PC-9 (cell line): Measurements from ENCODE around the gene GYPC. TPM values are rescaled to one million over a fixed set of nuclear protein-coding genes. Genes with fewer than 3 reads are reported as not detected.

Experiments
- BruUV-seq: library from RNA; stranded (reverse); fragments of 400-500 nt; replicated peaks from 2 replicates; lab custom pipeline; 2021; lab: Mats Ljungman, UMichigan
- CTCF ChIA-PET: fragments of 300-600 bp; sonication (Branson Sonifier 250); formaldehyde crosslinking; loops from one replicate; lab custom pipeline; 2022; ENCODE audit warnings: antibody characterized with exemption; lab: Charles Lee
- POLR2A ChIA-PET: fragments of 300-600 bp; sonication (Branson Sonifier 250); formaldehyde crosslinking; loops from one replicate; lab custom pipeline; 2022; ENCODE audit warnings: antibody characterized with exemption; ENCODE audit not compliant: unreplicated experiment; lab: Charles Lee
- DNase-seq, 2 experiments: peaks; one replicate each; pipeline versions ENCODE4 v3.0.0 to v3.0.0-alpha.2; 2015 to 2022; ENCODE audit warnings: mixed read lengths in 1 of 2
- H2AFZ ChIP-seq: fragments of 200-600 bp; sonication (generic); 2 replicates; pipeline ENCODE4 v1.8.1; 2017; ENCODE audit warnings: antibody characterized with exemption
- H3F3A ChIP-seq: fragments of 200-600 bp; sonication (generic); 2 replicates; pipeline ENCODE4 v1.8.1; 2017; ENCODE audit warnings: antibody characterized with exemption, mild to moderate bottlenecking, low read depth; ENCODE audit not compliant: insufficient read depth
- H3K27ac ChIP-seq: fragments of 200-600 bp; sonication (generic); 2 replicates; pipeline ENCODE4 v1.6.1; 2016; ENCODE audit warnings: mixed run types
- H3K27me3 ChIP-seq: fragments of 200-600 bp; sonication (generic); 2 replicates; pipeline ENCODE4 v1.6.1; 2016; ENCODE audit warnings: low read depth, mixed run types; ENCODE audit not compliant: insufficient read depth
- H3K36me3 ChIP-seq: fragments of 200-600 bp; sonication (generic); 2 replicates; pipeline ENCODE4 v1.6.1; 2016; ENCODE audit warnings: low read depth, mixed run types
- H3K4me1 ChIP-seq: fragments of 200-600 bp; sonication (generic); replicated peaks from 2 replicates; pipeline ENCODE4 v1.6.1; 2016; ENCODE audit warnings: mixed run types; ENCODE audit not compliant: insufficient read depth
- H3K4me2 ChIP-seq: fragments of 200-600 bp; sonication (generic); 2 replicates; pipeline ENCODE4 v1.6.1; 2017; ENCODE audit warnings: mixed run types
- H3K4me3 ChIP-seq: fragments of 200-600 bp; sonication (generic); 2 replicates; pipeline ENCODE4 v1.6.1; 2016; ENCODE audit warnings: mixed run types
- H3K79me2 ChIP-seq: fragments of 200-600 bp; sonication (generic); 2 replicates; pipeline ENCODE4 v1.6.1; 2017; ENCODE audit warnings: low read depth, mixed run types
- H3K9me2 ChIP-seq: fragments of 200-600 bp; sonication (generic); 2 replicates; pipeline ENCODE4 v1.8.1; 2017; ENCODE audit warnings: mild to moderate bottlenecking; ENCODE audit not compliant: insufficient read depth
- H3K9me3 ChIP-seq: fragments of 200-600 bp; sonication (generic); 2 replicates; pipeline ENCODE4 v1.8.1; 2016; ENCODE audit warnings: low read depth; ENCODE audit not compliant: insufficient read depth
- H4K20me1 ChIP-seq: fragments of 200-600 bp; sonication (generic); 2 replicates; pipeline ENCODE4 v1.8.1; 2017; ENCODE audit not compliant: insufficient read depth
- EZH2 ChIP-seq: fragments of 200-600 bp; sonication (generic); IDR thresholded peaks from 2 replicates; pipeline ENCODE4 v1.8.0; 2017; ENCODE audit warnings: antibody characterized with exemption, low read depth
- intact Hi-C: fragments of 100-400 bp; cut with micrococcal nuclease; formaldehyde crosslinking; loops from one replicate; pipeline ENCODE4 v1.10.0; 2022; ENCODE audit not compliant: unreplicated experiment
- total RNA-seq: library from RNA; stranded (reverse); gene quantifications from 2 replicates; pipeline ENCODE4 v1.2.3, GENCODE V29; 2021
- TF ChIP-seq, protein P1 (sequence below): fragments of 200-600 bp; sonication (generic); conservative IDR thresholded peaks from 2 replicates; pipeline ENCODE4 v1.6.1; 2017; ENCODE audit warnings: mixed run types, antibody characterized with exemption, mild to moderate bottlenecking, moderate library complexity

The GYPC gene
- total RNA-seq, 1 experiment from 2014 or later, result not detected

DNA sequence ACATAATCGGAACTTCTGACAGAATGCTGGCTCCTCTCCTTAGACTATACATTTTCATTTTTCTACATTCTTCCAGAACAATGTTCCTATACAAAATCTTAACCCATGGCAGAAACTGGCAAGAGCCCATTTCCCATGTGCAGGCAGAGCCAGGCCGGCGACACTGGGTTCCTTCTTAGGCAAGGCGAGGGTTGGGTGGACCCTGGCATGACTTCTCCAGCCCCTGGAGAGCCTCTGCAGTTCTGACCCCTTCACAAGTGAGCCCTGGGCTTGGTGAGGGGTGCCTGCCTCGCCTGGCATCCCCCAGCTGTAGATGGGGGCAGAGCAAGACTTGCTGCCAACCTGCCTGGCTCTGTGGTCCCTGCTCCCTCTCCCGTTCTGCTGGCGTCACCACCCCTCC, 5.0 kb downstream of the GYPC start:
- no TSS peak for BruUV-seq
- H2AFZ ChIP-seq, result no peak overlapping the region
- ChIA-PET CTCF (no interaction called here), POLR2A (no interaction called here)
- TF ChIP-seq, protein P1, sequence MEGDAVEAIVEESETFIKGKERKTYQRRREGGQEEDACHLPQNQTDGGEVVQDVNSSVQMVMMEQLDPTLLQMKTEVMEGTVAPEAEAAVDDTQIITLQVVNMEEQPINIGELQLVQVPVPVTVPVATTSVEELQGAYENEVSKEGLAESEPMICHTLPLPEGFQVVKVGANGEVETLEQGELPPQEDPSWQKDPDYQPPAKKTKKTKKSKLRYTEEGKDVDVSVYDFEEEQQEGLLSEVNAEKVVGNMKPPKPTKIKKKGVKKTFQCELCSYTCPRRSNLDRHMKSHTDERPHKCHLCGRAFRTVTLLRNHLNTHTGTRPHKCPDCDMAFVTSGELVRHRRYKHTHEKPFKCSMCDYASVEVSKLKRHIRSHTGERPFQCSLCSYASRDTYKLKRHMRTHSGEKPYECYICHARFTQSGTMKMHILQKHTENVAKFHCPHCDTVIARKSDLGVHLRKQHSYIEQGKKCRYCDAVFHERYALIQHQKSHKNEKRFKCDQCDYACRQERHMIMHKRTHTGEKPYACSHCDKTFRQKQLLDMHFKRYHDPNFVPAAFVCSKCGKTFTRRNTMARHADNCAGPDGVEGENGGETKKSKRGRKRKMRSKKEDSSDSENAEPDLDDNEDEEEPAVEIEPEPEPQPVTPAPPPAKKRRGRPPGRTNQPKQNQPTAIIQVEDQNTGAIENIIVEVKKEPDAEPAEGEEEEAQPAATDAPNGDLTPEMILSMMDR, result no peak
- no peak for TF ChIP-seq EZH2
- intact Hi-C loops, result no loop called here
- H3F3A ChIP-seq, result no peaks in the 10 kb centered on the region
- H4K20me1 ChIP-seq, result no peaks in the 10 kb centered on the region
- H3K27ac ChIP-seq, result no peak overlapping the region
- no peaks in the 10 kb centered on the region for H3K9me2 ChIP-seq
- H3K79me2 ChIP-seq, result no peaks in the 10 kb centered on the region
- no peak overlapping the region for H3K4me2 ChIP-seq
- no peaks in the 10 kb centered on the region for H3K36me3 ChIP-seq
- no peak overlapping the region for H3K4me3 ChIP-seq
- no peaks in the 10 kb centered on the region for H3K4me1 ChIP-seq
- DNase-seq, result no peak
- H3K27me3 ChIP-seq, result peaks cover 83% of the 10 kb centered on the region
- H3K9me3 ChIP-seq, result no peaks in the 10 kb centered on the region

DNA sequence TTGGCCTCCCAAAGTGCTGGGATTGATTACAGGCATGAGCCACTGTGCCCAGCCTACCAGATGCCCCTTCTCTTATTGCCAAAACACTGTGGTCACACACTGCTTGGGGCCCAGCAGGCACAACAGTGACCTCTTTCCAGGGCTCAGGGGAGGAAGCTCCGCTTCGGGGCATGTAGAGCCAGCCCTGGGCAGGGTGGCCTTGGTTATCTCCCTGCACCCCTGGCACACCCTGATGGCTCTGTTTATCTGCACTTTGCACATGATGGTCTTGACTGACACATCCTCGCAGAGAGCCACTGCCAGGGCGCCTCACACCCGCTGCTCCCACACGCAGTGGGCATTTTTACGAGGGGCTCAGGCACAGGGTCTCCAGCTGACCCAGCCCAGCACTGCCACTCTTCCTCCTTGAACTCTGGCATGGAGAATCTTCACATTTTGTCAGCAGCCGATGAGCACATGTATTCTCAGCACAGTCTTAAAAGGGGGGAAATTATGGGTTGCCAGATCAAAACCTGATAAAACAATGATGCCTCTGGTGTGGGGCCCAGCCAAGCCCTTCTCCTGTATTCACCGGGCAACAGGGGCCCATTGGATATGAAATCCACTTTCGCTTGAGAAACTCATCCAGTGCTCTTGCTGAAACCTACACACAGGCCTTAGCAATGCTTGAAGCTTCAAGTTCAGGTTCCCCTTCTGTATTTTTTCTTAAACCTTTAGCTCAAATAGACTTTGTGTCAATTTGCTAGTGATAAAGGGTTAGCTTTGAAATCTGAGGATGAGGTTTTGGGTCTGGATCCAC, 5.9 kb downstream of the GYPC start:
- Histone ChIP-seq H3K27ac (no peak overlapping the region), H3K27me3 (peaks cover 85% of the 10 kb centered on the region), H4K20me1 (no peaks in the 10 kb centered on the region), H3F3A (no peaks in the 10 kb centered on the region), H3K4me2 (no peak overlapping the region), H3K9me3 (no peaks in the 10 kb centered on the region), H3K9me2 (no peaks in the 10 kb centered on the region), H3K36me3 (no peaks in the 10 kb centered on the region), H3K4me3 (no peak overlapping the region), H3K79me2 (no peaks in the 10 kb centered on the region), H3K4me1 (no peaks in the 10 kb centered on the region), H2AFZ (no peak overlapping the region)
- intact Hi-C loops, result no loop called here
- DNase-seq, result no peak
- TF ChIP-seq, protein P1, result no peak
- TF ChIP-seq EZH2, result no peak
- POLR2A ChIA-PET, result no interaction called here
- no TSS peak for BruUV-seq
- CTCF ChIA-PET, result no interaction called here

DNA sequence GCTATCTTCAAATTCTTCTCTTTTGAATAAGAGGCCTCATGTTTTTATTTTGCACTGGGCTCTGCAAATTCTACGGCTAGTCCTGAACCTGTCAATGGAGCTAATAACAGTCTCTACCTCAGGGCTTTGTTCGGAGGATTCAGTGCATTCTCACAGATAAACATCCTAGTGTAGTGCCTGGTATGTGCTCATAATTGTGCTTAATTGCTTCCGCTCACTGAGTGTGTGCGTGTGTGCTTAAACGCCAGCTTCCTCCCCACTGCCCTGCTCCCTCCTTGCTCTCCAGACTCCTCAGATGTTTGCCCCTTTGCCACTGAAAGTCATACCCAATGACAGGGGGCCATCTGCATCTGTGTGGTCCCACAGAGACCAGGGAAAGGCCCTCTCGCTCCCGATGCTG, 6.7 kb downstream of the GYPC start:
- Histone ChIP-seq H3F3A (no peaks in the 10 kb centered on the region), H3K27ac (no peak overlapping the region), H3K79me2 (no peaks in the 10 kb centered on the region), H3K27me3 (peaks cover 85% of the 10 kb centered on the region), H3K9me3 (no peaks in the 10 kb centered on the region), H2AFZ (no peak overlapping the region), H3K4me2 (no peak overlapping the region), H4K20me1 (no peaks in the 10 kb centered on the region), H3K4me1 (no peaks in the 10 kb centered on the region), H3K4me3 (no peak overlapping the region), H3K9me2 (no peaks in the 10 kb centered on the region), H3K36me3 (no peaks in the 10 kb centered on the region)
- TF ChIP-seq EZH2, result no peak
- TF ChIP-seq, protein P1, result no peak
- intact Hi-C loops, result no loop called here
- CTCF ChIA-PET, result no interaction called here
- no peak for DNase-seq
- no TSS peak for BruUV-seq
- POLR2A ChIA-PET, result no interaction called here
